Measurements from ENCODE around the gene PNMA8C. TPM values are rescaled to one million over a fixed set of nuclear protein-coding genes. Genes with fewer than 3 reads are reported as not detected.
A peak's percentile ranks its signal among the peaks of the same experiment; 100 is the strongest.

The PNMA8C gene
- total RNA-seq, 1 donor = 0.36 TPM

DNA sequence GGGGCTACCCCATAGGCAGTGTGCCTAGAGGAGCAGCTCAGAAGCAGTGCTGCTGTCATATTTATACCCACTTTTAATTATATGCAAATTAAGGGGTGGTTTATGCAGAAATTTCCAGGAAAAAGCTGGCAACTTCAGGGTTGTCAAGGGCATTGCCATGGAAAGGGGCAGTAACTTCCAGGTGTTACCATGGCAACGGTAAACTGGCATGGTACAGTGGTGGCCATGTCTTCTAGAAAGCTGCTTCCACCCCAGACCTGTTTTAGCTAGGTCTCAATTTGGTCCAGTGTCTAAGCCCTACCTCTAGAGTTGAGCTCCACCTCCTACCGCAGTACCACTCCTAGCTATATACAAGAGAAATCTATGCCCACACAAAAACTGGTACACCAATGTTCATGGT lies 31.3 kb upstream of the PNMA8C start:
- Histone ChIP-seq H3K4me2 (ENCODE audit: insufficient read depth, low read length) (no peak overlapping the region), H3K9me3 (ENCODE audit: low read depth, low read length) (no peaks in the 10 kb centered on the region), H3K36me3 (ENCODE audit: insufficient read depth, low read length) (no peaks in the 10 kb centered on the region), H3K27me3 (ENCODE audit: insufficient read depth, low read length) (no peaks in the 10 kb centered on the region), H4K20me1 (ENCODE audit: insufficient read depth, low read length) (no peaks in the 10 kb centered on the region), H3K79me2 (ENCODE audit: insufficient read depth, low read length) (no peaks in the 10 kb centered on the region), H3K4me1 (ENCODE audit: insufficient read depth, low read length) (no peaks in the 10 kb centered on the region), H3K4me3 (ENCODE audit: insufficient read depth, low read length) (no peak overlapping the region), H3K27ac (ENCODE audit: low read depth, low read length) (no peak overlapping the region), H2AFZ (ENCODE audit: low read length) (no peak overlapping the region)
- DNase-seq (ENCODE audit: insufficient read length, low spot score, missing footprints) = no peak
- TF ChIP-seq, protein P1, sequence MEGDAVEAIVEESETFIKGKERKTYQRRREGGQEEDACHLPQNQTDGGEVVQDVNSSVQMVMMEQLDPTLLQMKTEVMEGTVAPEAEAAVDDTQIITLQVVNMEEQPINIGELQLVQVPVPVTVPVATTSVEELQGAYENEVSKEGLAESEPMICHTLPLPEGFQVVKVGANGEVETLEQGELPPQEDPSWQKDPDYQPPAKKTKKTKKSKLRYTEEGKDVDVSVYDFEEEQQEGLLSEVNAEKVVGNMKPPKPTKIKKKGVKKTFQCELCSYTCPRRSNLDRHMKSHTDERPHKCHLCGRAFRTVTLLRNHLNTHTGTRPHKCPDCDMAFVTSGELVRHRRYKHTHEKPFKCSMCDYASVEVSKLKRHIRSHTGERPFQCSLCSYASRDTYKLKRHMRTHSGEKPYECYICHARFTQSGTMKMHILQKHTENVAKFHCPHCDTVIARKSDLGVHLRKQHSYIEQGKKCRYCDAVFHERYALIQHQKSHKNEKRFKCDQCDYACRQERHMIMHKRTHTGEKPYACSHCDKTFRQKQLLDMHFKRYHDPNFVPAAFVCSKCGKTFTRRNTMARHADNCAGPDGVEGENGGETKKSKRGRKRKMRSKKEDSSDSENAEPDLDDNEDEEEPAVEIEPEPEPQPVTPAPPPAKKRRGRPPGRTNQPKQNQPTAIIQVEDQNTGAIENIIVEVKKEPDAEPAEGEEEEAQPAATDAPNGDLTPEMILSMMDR (IDR thresholded peaks at IDR 0.05; ENCODE audit: extremely low read depth, low read depth, low read length) = no peak

GRCh38 chr19:46456930-46457329 lies 28.2 kb upstream of the PNMA8C start:
- Histone ChIP-seq H3K4me1 (ENCODE audit: insufficient read depth, low read length) (no peaks in the 10 kb centered on the region), H3K36me3 (ENCODE audit: insufficient read depth, low read length) (no peaks in the 10 kb centered on the region), H3K4me2 (ENCODE audit: insufficient read depth, low read length) (no peak overlapping the region), H3K4me3 (ENCODE audit: insufficient read depth, low read length) (no peak overlapping the region), H3K79me2 (ENCODE audit: insufficient read depth, low read length) (no peaks in the 10 kb centered on the region), H4K20me1 (ENCODE audit: insufficient read depth, low read length) (no peaks in the 10 kb centered on the region), H3K27ac (ENCODE audit: low read depth, low read length) (no peak overlapping the region), H3K9me3 (ENCODE audit: low read depth, low read length) (no peaks in the 10 kb centered on the region), H3K27me3 (ENCODE audit: insufficient read depth, low read length) (peaks cover 4% of the 10 kb centered on the region), H2AFZ (ENCODE audit: low read length) (no peak overlapping the region)
- TF ChIP-seq, protein P1 (IDR thresholded peaks at IDR 0.05; ENCODE audit: extremely low read depth, low read depth, low read length) = no peak
- no peak for DNase-seq (ENCODE audit: insufficient read length, low spot score, missing footprints)

DNA sequence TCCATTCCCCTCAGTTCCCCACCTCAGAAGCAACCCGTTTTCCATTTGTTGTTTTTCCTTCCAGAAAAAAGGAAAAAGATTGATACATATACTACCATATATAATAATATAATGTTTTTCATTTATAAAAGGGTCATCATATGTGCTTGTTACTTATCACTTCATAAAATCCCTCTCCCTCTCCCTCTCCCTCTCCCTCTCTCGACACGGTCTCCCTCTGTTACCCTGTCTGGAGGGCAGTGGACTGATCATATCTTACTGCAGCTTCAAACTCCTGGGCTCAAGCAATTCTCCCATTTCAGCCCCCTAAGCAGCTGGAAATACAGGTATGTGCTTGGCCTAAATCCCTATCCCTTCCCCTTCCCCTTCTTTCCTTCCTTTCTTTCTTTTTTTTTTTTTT lies 25.5 kb upstream of the PNMA8C start:
- Histone ChIP-seq H2AFZ (ENCODE audit: low read length) (no peak overlapping the region), H3K79me2 (ENCODE audit: insufficient read depth, low read length) (no peaks in the 10 kb centered on the region), H3K4me3 (ENCODE audit: insufficient read depth, low read length) (no peak overlapping the region), H4K20me1 (ENCODE audit: insufficient read depth, low read length) (no peaks in the 10 kb centered on the region), H3K4me1 (ENCODE audit: insufficient read depth, low read length) (no peaks in the 10 kb centered on the region), H3K9me3 (ENCODE audit: low read depth, low read length) (no peaks in the 10 kb centered on the region), H3K27ac (ENCODE audit: low read depth, low read length) (no peak overlapping the region), H3K36me3 (ENCODE audit: insufficient read depth, low read length) (no peaks in the 10 kb centered on the region), H3K4me2 (ENCODE audit: insufficient read depth, low read length) (no peak overlapping the region), H3K27me3 (ENCODE audit: insufficient read depth, low read length) (peaks cover 4% of the 10 kb centered on the region)
- TF ChIP-seq, protein P1 (IDR thresholded peaks at IDR 0.05; ENCODE audit: extremely low read depth, low read depth, low read length) = no peak
- DNase-seq (ENCODE audit: insufficient read length, low spot score, missing footprints) = no peak

DNA sequence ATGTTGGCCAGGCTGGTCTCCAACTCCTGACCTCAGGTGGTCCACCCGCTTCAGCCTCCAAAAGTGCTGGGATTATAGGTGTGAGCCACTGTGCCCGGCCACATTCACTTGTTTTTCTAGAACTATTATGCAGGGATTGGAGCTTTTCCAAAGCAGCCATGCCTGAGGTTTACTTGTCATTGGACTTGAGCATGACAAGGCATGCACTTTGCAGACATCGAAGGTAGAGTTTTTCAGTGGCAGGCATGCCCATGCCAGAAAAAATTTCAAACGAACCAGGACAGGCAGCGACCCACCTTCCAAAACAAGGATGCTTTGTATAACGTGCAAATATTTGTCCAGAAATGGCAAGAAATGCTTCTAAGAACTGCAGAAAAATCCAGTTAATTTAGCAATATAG lies 24.9 kb upstream of the PNMA8C start:
- no peaks in the 10 kb centered on the region for H3K36me3 ChIP-seq (ENCODE audit: insufficient read depth, low read length)
- H3K4me1 ChIP-seq (ENCODE audit: insufficient read depth, low read length) = no peaks in the 10 kb centered on the region
- no peak overlapping the region for H3K4me2 ChIP-seq (ENCODE audit: insufficient read depth, low read length)
- TF ChIP-seq, protein P1 (IDR thresholded peaks at IDR 0.05; ENCODE audit: extremely low read depth, low read depth, low read length) = no peak
- DNase-seq (ENCODE audit: insufficient read length, low spot score, missing footprints) = peak; percentile 49
- H3K4me3 ChIP-seq (ENCODE audit: insufficient read depth, low read length) = no peak overlapping the region
- H3K27ac ChIP-seq (ENCODE audit: low read depth, low read length) = no peak overlapping the region
- no peak overlapping the region for H2AFZ ChIP-seq (ENCODE audit: low read length)
- H3K79me2 ChIP-seq (ENCODE audit: insufficient read depth, low read length) = no peaks in the 10 kb centered on the region
- H4K20me1 ChIP-seq (ENCODE audit: insufficient read depth, low read length) = no peaks in the 10 kb centered on the region
- no peaks in the 10 kb centered on the region for H3K9me3 ChIP-seq (ENCODE audit: low read depth, low read length)
- peaks cover 4% of the 10 kb centered on the region for H3K27me3 ChIP-seq (ENCODE audit: insufficient read depth, low read length)

Measured in osteoblast (primary cell).